HepG2 (cell line): ENCODE results near the gene RING1. TPM values are rescaled to one million over a fixed set of nuclear protein-coding genes. Genes with fewer than 3 reads are reported as not detected.

Experiments used
- ARID4A ChIP-seq: sonication (generic); formaldehyde crosslinking; IDR thresholded peaks from 2 replicates; pipeline ENCODE4 v1.5.0; 2020; ENCODE audit warnings: mild to moderate bottlenecking, missing genetic modification reagents, borderline replicate concordance
- BRF2 ChIP-seq: sonication (generic); formaldehyde crosslinking; IDR thresholded peaks from 2 replicates; pipeline ENCODE4 v1.8.1; 2022; ENCODE audit warnings: mild to moderate bottlenecking, missing genetic modification reagents
- GABPB1 ChIP-seq: IDR thresholded peaks from 2 replicates; pipeline ENCODE4 v1.6.1; 2016; ENCODE audit warnings: mild to moderate bottlenecking, missing genetic modification reagents, moderate library complexity, missing compliant biosample characterization
- HOXD1 ChIP-seq: sonication (generic); formaldehyde crosslinking; IDR thresholded peaks from 2 replicates; pipeline ENCODE4 v1.5.0; 2020; ENCODE audit warnings: missing genetic modification reagents
- NFIC ChIP-seq: IDR thresholded peaks from 2 replicates; pipeline ENCODE4 v1.6.1; 2012; ENCODE audit warnings: mild to moderate bottlenecking, low read length, inconsistent platforms
- RAD21 ChIP-seq: fragments of 450-650 bp; formaldehyde crosslinking; IDR thresholded peaks from 2 replicates; pipeline ENCODE4 v1.5.0; 2020; ENCODE audit warnings: mild to moderate bottlenecking
- RERE ChIP-seq: IDR thresholded peaks from 2 replicates; pipeline ENCODE4 v1.6.1; 2016; ENCODE audit warnings: low read depth, missing genetic modification reagents, missing compliant biosample characterization
- ZNF446 ChIP-seq: sonication (generic); formaldehyde crosslinking; IDR thresholded peaks from 2 replicates; pipeline ENCODE4 v1.5.0; 2020; ENCODE audit warnings: mild to moderate bottlenecking, missing genetic modification reagents
- ZNF510 ChIP-seq: sonication (generic); formaldehyde crosslinking; IDR thresholded peaks from 2 replicates; pipeline ENCODE4 v1.4.0; 2020; ENCODE audit warnings: low read depth, mild to moderate bottlenecking, missing genetic modification reagents
- polyA plus RNA-seq, 8 experiments: library from polyadenylated mRNA; depleted of rRNA in 3 of 8; stranded (reverse) in 7 of 8; unstranded in 1 of 8; fragments of >200 nt; fragmentation: Illumina TruSeq in 4 of 8; extraction: Trizol in 4 of 8; gene quantifications; 2 replicates each; pipeline versions ENCODE4 v1.2.1 to v1.2.3, GENCODE V29; 2011 to 2016; ENCODE audit warnings: low read depth in 4 of 8, missing spikeins in 1 of 8, mixed read lengths in 1 of 8; ENCODE audit not compliant: insufficient read depth in 1 of 8
- total RNA-seq, 5 experiments: library from RNA; depleted of rRNA; stranded (reverse); fragments of >200 nt; fragmentation: Illumina TruSeq; extraction: Trizol; gene quantifications; 2 replicates each; pipeline ENCODE4 v1.2.3, GENCODE V29; 2016; ENCODE audit warnings: low read depth in 1 of 5
- TF ChIP-seq, protein P1 (sequence below): sonication (generic); formaldehyde crosslinking; IDR thresholded peaks from 2 replicates; pipeline ENCODE4 v1.9.0; 2021; ENCODE audit warnings: mild to moderate bottlenecking, missing genetic modification reagents

Gene RING1
- total and polyA plus RNA-seq, 2 of the 13 experiments (the other 11 are each of a cell fraction or from before 2014, with no cell fraction given), result 23.9 to 33.6 TPM

DNA sequence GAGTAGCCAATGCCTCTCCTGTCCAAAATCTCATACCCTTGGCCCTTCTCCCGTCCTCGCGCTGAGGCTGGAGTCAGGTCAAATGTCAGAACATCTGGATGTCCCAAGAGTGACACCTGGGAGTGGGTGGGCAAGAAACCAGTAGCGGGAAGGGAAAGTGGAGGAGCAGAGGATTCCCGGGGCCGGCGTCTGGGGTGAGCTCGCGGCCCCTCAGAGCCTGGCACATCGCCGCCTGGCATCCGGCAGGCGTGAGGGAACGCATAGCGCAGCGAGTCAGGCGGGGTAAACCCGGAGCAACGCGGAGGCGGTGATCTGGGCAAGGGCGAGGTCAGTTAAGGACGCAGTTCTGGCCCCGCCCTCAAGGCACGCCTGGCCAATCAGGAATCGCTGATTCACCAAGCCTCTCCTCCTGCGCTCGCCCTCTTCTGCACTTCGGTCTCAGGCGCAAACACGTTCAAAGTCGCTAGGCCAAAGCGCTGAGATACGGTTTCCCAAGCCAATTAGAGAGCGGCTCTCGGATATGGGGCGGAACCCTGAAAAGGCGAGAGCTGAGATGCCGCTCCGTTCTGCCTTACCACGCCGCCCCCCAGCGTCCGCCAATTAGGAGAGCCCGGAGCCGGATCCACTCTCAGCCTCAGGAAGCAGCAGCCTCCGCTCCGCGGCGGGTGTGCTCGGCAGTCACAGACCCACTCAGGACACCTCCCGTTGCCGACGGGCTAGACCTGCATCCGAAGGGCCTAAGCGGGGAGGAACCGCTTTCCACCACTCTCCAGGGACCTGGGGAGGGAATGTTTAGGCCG, 40.8 kb downstream of the RING1 start (continued):
- TF ChIP-seq GABPB1 (CRISPR knock-in tag) (peak; percentile 88), ARID4A (CRISPR knock-in tag) (peak; percentile 84), ZNF510 (CRISPR knock-in tag) (peak; percentile 76; the same call in 1 of the 2 replicates), HOXD1 (CRISPR knock-in tag) (peak; percentile 69), RERE (CRISPR knock-in tag) (no peak; the same call in 1 of the 2 replicates), BRF2 (CRISPR knock-in tag) (peak; percentile 80; the same call in 1 of the 2 replicates), RAD21 (peak; percentile 17; the same call in 1 of the 2 replicates), ZNF446 (CRISPR knock-in tag) (no peak; the same call in 1 of the 2 replicates), NFIC (no peak)
- TF ChIP-seq, protein P1, sequence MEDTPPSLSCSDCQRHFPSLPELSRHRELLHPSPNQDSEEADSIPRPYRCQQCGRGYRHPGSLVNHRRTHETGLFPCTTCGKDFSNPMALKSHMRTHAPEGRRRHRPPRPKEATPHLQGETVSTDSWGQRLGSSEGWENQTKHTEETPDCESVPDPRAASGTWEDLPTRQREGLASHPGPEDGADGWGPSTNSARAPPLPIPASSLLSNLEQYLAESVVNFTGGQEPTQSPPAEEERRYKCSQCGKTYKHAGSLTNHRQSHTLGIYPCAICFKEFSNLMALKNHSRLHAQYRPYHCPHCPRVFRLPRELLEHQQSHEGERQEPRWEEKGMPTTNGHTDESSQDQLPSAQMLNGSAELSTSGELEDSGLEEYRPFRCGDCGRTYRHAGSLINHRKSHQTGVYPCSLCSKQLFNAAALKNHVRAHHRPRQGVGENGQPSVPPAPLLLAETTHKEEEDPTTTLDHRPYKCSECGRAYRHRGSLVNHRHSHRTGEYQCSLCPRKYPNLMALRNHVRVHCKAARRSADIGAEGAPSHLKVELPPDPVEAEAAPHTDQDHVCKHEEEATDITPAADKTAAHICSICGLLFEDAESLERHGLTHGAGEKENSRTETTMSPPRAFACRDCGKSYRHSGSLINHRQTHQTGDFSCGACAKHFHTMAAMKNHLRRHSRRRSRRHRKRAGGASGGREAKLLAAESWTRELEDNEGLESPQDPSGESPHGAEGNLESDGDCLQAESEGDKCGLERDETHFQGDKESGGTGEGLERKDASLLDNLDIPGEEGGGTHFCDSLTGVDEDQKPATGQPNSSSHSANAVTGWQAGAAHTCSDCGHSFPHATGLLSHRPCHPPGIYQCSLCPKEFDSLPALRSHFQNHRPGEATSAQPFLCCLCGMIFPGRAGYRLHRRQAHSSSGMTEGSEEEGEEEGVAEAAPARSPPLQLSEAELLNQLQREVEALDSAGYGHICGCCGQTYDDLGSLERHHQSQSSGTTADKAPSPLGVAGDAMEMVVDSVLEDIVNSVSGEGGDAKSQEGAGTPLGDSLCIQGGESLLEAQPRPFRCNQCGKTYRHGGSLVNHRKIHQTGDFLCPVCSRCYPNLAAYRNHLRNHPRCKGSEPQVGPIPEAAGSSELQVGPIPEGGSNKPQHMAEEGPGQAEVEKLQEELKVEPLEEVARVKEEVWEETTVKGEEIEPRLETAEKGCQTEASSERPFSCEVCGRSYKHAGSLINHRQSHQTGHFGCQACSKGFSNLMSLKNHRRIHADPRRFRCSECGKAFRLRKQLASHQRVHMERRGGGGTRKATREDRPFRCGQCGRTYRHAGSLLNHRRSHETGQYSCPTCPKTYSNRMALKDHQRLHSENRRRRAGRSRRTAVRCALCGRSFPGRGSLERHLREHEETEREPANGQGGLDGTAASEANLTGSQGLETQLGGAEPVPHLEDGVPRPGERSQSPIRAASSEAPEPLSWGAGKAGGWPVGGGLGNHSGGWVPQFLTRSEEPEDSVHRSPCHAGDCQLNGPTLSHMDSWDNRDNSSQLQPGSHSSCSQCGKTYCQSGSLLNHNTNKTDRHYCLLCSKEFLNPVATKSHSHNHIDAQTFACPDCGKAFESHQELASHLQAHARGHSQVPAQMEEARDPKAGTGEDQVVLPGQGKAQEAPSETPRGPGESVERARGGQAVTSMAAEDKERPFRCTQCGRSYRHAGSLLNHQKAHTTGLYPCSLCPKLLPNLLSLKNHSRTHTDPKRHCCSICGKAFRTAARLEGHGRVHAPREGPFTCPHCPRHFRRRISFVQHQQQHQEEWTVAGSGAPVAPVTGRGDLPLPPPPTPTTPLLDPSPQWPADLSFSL (CRISPR knock-in tag), result no peak
